Regular cardiac myocyte (primary cell): ENCODE data around the gene SULT1C4. TPM values are rescaled to one million over a fixed set of nuclear protein-coding genes. Genes with fewer than 3 reads are reported as not detected.

ENCODE experiments used
- total RNA-seq: library from RNA; depleted of rRNA; stranded (reverse); fragments of >200 nt; gene quantifications from 2 replicates; pipeline ENCODE4 v1.2.3, GENCODE V29; 2014

Gene SULT1C4
- total RNA-seq = 0.56 and 0.58 TPM in 2 replicates

DNA sequence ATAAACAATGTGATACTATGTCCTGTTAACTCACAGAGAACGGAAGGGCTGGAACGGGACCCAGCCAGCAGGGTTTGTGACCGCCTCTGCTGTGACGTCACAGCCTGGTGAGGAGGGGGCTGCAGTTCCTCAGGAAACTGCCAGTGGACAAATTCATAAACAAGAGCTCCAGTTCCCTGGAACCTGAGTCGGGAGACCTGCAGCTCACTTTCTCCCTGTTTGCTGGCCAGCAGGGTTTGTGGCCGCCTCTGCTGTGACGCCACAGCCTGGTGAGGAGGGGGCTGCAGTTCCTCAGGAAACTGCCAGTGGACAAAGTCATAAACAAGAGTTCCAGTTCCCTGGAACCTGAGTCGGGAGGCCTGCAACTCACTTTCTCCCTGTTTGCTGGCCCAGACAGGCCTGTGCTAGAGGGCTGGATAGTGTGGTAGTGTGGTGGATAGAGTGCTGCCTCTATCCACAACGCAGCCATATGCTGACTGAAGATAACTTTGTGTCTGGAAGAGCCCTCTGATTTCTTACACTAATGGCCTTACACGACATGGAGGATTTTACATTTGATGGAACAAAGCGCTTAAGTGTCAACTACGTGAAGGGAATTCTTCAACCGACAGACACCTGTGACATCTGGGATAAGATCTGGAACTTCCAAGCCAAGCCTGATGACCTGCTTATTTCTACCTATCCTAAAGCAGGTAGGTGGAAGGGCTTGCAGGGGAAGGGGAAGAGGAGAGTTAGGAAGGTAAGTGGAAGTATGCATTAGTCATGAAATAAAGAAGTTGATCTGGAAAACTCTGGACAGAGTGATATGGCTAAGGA is at the start of gene SULT1C4:
SULT1C4 (plus strand) TSS at position 140 of the 816 bp plus-strand sequence; CDS start at position 524, 384 bp downstream.

Other genes with a start within 250 kb of the SULT1C4 start
- gene SULT1C3, start 138.0 kb upstream of the SULT1C4 start, total RNA-seq = not detected in 2 replicates
- gene SULT1C2, start 89.1 kb upstream of the SULT1C4 start, total RNA-seq = under 0.01 and 0.85 TPM in 2 replicates
- 19.7 and 32.1 TPM in 2 replicates for gene GCC2, start 71.3 kb downstream of the SULT1C4 start, total RNA-seq
- 97.5 and 184 TPM in 2 replicates for gene LIMS1, start 156.5 kb downstream of the SULT1C4 start, total RNA-seq